Prostate gland (tissue), 2 donors: ENCODE results near the gene BHLHE40. TPM values are rescaled to one million over a fixed set of nuclear protein-coding genes. Genes with fewer than 3 reads are reported as not detected.

Source experiments
- DNase-seq: peaks from one replicate; pipeline ENCODE4 v3.0.0-alpha.2; 2019; ENCODE audit warnings: low spot score
- H3K27ac ChIP-seq, 2 donors: fragments of 200-600 bp; sonication (generic); 2 replicates each; pipeline ENCODE4 v1.5.1; 2017 to 2019
- H3K27me3 ChIP-seq: fragments of 200-600 bp; sonication (generic); replicated peaks from 2 replicates; pipeline ENCODE4 v1.5.1; 2019; ENCODE audit not compliant: insufficient read depth
- H3K36me3 ChIP-seq, 2 donors: fragments of 200-600 bp; sonication (generic); 1 replicate in 1 of 2; 2 replicates in 1 of 2; pipeline versions ENCODE4 v1.5.1 to v1.8.1; 2017 to 2019
- H3K4me1 ChIP-seq: fragments of 200-600 bp; sonication (generic); replicated peaks from 2 replicates; pipeline ENCODE4 v1.5.1; 2019
- H3K4me3 ChIP-seq, 2 donors: fragments of 200-600 bp; sonication (generic); 2 replicates each; pipeline ENCODE4 v1.5.1; 2017 to 2019
- H3K9me3 ChIP-seq: fragments of 200-600 bp; sonication (generic); 2 replicates; pipeline ENCODE4 v1.5.1; 2017
- CTCF ChIP-seq, 4 experiments: fragments of 200-600 bp in 2 of 4; fragments of 450-650 bp in 2 of 4; sonication (generic) in 2 of 4; IDR thresholded peaks; 1 replicate in 3 of 4; 2 replicates in 1 of 4; pipeline ENCODE4 v1.5.1; 2016 to 2019; ENCODE audit warnings: antibody characterized with exemption in 4 of 4, mild to moderate bottlenecking in 2 of 4, moderate library complexity in 2 of 4
- POLR2A ChIP-seq: fragments of 450-650 bp; IDR thresholded peaks from one replicate; pipeline ENCODE4 v1.6.1; 2016; ENCODE audit warnings: antibody characterized with exemption, mild to moderate bottlenecking
- POLR2AphosphoS5 ChIP-seq: sonication (generic); formaldehyde crosslinking; IDR thresholded peaks from one replicate; pipeline ENCODE4 v1.6.1; 2017; ENCODE audit warnings: antibody characterized with exemption
- WGBS: methylation state at CpG from one replicate; pipeline ENCODE4 v1.1.5; 2018; 5-methylcytosine and 5-hydroxymethylcytosine counted together
- intact Hi-C: fragments of 100-400 bp; cut with DNase I; formaldehyde crosslinking; loops from one replicate; pipeline ENCODE4 v1.14.2; 2022
- total RNA-seq, 2 donors: library from RNA; depleted of rRNA; stranded (reverse); fragments of >200 nt; gene quantifications; one replicate each; pipeline ENCODE4 v1.1.0, GENCODE V29; 2016

The BHLHE40 gene
- total RNA-seq, 2 donors from 2014 or later, result 32.3 to 52.0 TPM

- TF ChIP-seq CTCF (IDR thresholded peaks at IDR 0.05), result no peak
- no peak for TF ChIP-seq POLR2A
- no peak for TF ChIP-seq POLR2AphosphoS5
- no peak overlapping the region for H3K4me3 ChIP-seq
- WGBS, result 87% methylated on average over 1 of the region's 1 CpG
- H3K9me3 ChIP-seq, result no peaks in the 10 kb centered on the region
- no peak overlapping the region for H3K27ac ChIP-seq
- intact Hi-C loops, result loop anchor here (5.0 kb wide), 3 partner anchors 42 to 317 kb away; no protein-coding TSS in a partner anchor
- H3K27me3 ChIP-seq, result no peaks in the 10 kb centered on the region
- no peaks in the 10 kb centered on the region for H3K36me3 ChIP-seq
- no peaks in the 10 kb centered on the region for H3K4me1 ChIP-seq
- DNase-seq, result no peak
Observed at GRCh38 chr3:5029715-5030114, 50.5 kb downstream of the BHLHE40 start.

- Histone ChIP-seq H3K9me3 (no peaks in the 10 kb centered on the region), H3K4me3 (no peak overlapping the region), H3K36me3 (no peaks in the 10 kb centered on the region), H3K27ac (no peak overlapping the region), H3K27me3 (no peaks in the 10 kb centered on the region), H3K4me1 (no peaks in the 10 kb centered on the region)
- intact Hi-C loops, result no loop called here
- DNase-seq, result no peak
- TF ChIP-seq CTCF (IDR thresholded peaks at IDR 0.05) (no peak), POLR2AphosphoS5 (no peak), POLR2A (no peak)
- 98% methylated on average over 5 of the region's 5 CpGs for WGBS
Observed at GRCh38 chr3:5030152-5030551, 50.9 kb downstream of the BHLHE40 start.

- Histone ChIP-seq H3K36me3 (no peaks in the 10 kb centered on the region), H3K4me3 (no peak overlapping the region), H3K9me3 (no peaks in the 10 kb centered on the region), H3K4me1 (no peaks in the 10 kb centered on the region), H3K27ac (no peak overlapping the region), H3K27me3 (no peaks in the 10 kb centered on the region)
- WGBS, result 63% methylated on average over 6 of the region's 6 CpGs
- DNase-seq, result no peak
- no peak for TF ChIP-seq POLR2A
- no peak for TF ChIP-seq POLR2AphosphoS5
- no peak for TF ChIP-seq CTCF (IDR thresholded peaks at IDR 0.05)
- intact Hi-C loops, result no loop called here
Observed at GRCh38 chr3:5032844-5033243, 53.6 kb downstream of the BHLHE40 start.

Other genes with a start within 250 kb of the BHLHE40 start
- gene ARL8B, start 142.9 kb downstream of the BHLHE40 start, total RNA-seq, result 10 to 100 TPM; 42.9 to 43.1 TPM
- 10 to 100 TPM; 40.5 to 63.1 TPM for gene EDEM1, start 208.3 kb downstream of the BHLHE40 start, total RNA-seq